Upper lobe of left lung (tissue), 4 donors: ENCODE data around the gene ALPG.

ENCODE experiments used
- EP300 ChIP-seq, 4 donors: sonication (generic); formaldehyde crosslinking; IDR thresholded peaks; one replicate each; pipeline ENCODE4 v1.5.1; 2017; ENCODE audit warnings: antibody characterized with exemption in 4 of 4, control low read depth in 2 of 4
- POLR2A ChIP-seq, 4 donors: fragments of 450-650 bp; IDR thresholded peaks; one replicate each; pipeline ENCODE4 v1.5.1; 2016 to 2017; ENCODE audit warnings: antibody characterized with exemption in 4 of 4, mild to moderate bottlenecking in 2 of 4
- POLR2AphosphoS5 ChIP-seq, 2 donors: sonication (generic); formaldehyde crosslinking; IDR thresholded peaks; one replicate each; pipeline ENCODE4 v1.5.1; 2017; ENCODE audit warnings: antibody characterized with exemption in 2 of 2
- TF ChIP-seq, protein P1 (sequence below), 6 experiments: fragments of 450-650 bp in 4 of 6; fragments of 200-600 bp in 2 of 6; sonication (generic) in 2 of 6; IDR thresholded peaks; one replicate each; pipeline ENCODE4 v1.5.1; 2016 to 2019; ENCODE audit warnings: antibody characterized with exemption in 6 of 6

DNA sequence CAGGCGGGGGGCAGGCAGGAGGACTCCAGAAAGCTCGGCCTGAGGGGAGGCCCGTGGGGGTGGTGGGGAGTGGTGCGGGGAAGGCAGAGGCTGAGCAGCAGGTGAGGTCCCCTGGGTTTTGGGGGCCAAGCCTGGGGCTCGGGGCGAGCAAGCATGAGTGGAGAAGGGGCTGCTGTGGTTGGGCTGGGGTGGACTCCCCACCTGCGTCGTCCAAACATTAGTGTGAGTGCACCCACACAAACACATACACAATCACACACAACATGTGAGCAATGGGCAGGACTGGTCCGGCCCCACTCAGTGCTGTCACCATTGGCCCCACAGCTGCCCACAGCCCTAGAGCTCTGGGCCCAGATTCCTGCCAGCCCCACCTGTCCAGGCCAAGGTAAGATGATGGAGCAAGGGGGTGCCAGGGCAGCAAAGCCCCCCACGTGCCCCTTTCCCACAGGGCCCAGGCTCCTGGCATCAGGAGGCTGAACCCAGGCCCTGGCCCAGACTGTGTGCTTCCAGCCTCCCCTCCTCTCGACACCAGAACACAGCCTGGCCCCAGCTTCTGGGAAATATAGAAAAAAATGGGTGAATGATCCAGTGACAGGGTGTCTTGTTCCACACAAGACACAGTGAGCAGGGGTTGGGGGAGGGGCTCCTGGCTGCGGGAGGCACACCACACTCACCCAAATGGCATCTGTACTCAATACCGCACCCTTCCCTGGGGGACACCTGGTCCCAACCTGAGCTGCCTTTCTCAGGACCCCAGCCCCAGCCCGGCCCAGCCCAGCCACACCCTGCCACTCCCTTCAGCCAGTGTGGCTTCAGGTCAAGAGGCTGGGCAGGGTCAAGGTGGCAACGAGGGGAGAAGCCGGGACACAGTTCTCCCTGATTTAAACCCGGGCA, 28.6 kb upstream of the ALPG start:
- TF ChIP-seq POLR2A (IDR thresholded peaks at IDR 0.05) (no peak), POLR2AphosphoS5 (IDR thresholded peaks at IDR 0.05) (no peak), EP300 (IDR thresholded peaks at IDR 0.05) (no peak)
- TF ChIP-seq, protein P1, sequence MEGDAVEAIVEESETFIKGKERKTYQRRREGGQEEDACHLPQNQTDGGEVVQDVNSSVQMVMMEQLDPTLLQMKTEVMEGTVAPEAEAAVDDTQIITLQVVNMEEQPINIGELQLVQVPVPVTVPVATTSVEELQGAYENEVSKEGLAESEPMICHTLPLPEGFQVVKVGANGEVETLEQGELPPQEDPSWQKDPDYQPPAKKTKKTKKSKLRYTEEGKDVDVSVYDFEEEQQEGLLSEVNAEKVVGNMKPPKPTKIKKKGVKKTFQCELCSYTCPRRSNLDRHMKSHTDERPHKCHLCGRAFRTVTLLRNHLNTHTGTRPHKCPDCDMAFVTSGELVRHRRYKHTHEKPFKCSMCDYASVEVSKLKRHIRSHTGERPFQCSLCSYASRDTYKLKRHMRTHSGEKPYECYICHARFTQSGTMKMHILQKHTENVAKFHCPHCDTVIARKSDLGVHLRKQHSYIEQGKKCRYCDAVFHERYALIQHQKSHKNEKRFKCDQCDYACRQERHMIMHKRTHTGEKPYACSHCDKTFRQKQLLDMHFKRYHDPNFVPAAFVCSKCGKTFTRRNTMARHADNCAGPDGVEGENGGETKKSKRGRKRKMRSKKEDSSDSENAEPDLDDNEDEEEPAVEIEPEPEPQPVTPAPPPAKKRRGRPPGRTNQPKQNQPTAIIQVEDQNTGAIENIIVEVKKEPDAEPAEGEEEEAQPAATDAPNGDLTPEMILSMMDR (IDR thresholded peaks at IDR 0.05), result no peak
